ENCODE data around the gene CCR9. TPM values are rescaled to one million over a fixed set of nuclear protein-coding genes. Genes with fewer than 3 reads are reported as not detected.

The CCR9 gene, protein sequence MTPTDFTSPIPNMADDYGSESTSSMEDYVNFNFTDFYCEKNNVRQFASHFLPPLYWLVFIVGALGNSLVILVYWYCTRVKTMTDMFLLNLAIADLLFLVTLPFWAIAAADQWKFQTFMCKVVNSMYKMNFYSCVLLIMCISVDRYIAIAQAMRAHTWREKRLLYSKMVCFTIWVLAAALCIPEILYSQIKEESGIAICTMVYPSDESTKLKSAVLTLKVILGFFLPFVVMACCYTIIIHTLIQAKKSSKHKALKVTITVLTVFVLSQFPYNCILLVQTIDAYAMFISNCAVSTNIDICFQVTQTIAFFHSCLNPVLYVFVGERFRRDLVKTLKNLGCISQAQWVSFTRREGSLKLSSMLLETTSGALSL
- not detected for total RNA-seq (ENCODE audit: unreplicated experiment)
- long read RNA-seq: 0 reads

DNA sequence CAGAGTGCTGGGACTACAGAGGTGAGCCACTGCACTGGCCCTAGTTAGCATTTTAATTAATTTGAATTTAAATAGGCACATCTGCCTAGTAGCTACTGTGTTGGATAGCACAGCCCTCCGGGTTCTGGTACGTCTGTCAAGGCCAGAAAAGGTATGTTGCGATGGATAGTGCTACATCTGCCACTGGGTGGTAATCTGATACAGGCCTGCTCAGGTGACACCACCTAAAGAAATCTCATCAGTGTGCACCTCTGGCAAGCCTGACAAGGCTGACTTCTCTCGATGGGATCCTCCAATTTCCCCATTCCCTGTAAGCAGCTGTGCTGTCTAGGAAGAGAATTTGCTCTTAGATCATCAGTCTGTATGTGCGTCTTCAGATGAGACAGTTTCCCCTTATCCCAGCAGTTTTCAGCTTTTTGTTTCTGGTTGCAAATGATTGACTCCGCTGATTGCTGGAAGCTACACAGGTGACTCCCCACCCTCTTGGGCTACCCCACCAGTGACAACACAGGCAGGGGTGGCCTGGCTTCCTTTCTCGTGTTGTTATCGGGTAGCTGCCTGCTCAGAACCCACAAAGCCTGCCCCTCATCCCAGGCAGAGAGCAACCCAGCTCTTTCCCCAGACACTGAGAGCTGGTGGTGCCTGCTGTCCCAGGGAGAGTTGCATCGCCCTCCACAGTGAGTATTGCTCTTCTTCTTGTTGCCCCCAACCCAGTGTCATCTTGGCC lies at the start of gene CCR9:
Gene CCR9, plus strand, starts transcription at position 565 of the 727 bp plus-strand sequence. CDS start 8,391 bp downstream, outside the sequence.
- H3K4me3 Mint-ChIP-seq (ENCODE audit: unreplicated experiment): no peak within 1 kb of the TSS
- H3K36me3 Mint-ChIP-seq (ENCODE audit: low read depth, unreplicated experiment): no peaks in the 10 kb centered on the region
- no peaks in the 10 kb centered on the region for H3K27me3 Mint-ChIP-seq (ENCODE audit: unreplicated experiment)
- H3K9me3 Mint-ChIP-seq (ENCODE audit: unreplicated experiment): no peaks in the 10 kb centered on the region
- DNase-seq (ENCODE audit: low spot score): no peak
- no peak for TF ChIP-seq CTCF (IDR thresholded peaks at IDR 0.05; ENCODE audit: unreplicated experiment)
- no peak within 1 kb of the TSS for H3K27ac Mint-ChIP-seq (ENCODE audit: unreplicated experiment)
- H3K4me1 Mint-ChIP-seq (ENCODE audit: unreplicated experiment): peaks cover 2% of the 10 kb centered on the region

DNA sequence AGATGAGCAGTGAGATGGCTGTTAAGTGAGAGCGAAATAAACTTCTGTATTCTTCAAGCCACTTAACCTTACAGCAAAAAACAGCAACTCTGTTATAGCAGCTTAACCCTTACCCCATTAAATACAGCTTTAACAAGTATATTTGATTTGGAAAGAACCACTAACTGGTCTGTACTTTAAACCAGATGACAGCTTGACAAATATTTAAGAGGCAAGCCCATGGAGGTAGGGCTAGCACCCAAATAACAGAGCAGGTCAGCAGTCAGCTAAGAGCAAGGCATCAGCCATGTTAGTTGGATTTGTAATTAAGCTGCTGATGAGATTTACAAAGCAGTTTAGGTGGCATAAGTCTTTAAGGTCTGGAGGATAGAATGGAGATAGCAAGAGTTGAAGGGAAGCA lies 47.9 kb upstream of the CCR9 start:
- H3K27ac Mint-ChIP-seq (ENCODE audit: unreplicated experiment): no peak overlapping the region
- TF ChIP-seq CTCF (IDR thresholded peaks at IDR 0.05; ENCODE audit: unreplicated experiment): no peak
- no peaks in the 10 kb centered on the region for H3K36me3 Mint-ChIP-seq (ENCODE audit: low read depth, unreplicated experiment)
- no peaks in the 10 kb centered on the region for H3K27me3 Mint-ChIP-seq (ENCODE audit: unreplicated experiment)
- H3K4me3 Mint-ChIP-seq (ENCODE audit: unreplicated experiment): no peak overlapping the region
- DNase-seq (ENCODE audit: low spot score): no peak
- peaks cover 2% of the 10 kb centered on the region for H3K4me1 Mint-ChIP-seq (ENCODE audit: unreplicated experiment)
- no peaks in the 10 kb centered on the region for H3K9me3 Mint-ChIP-seq (ENCODE audit: unreplicated experiment)

- Mint-ChIP-seq H3K27me3 (ENCODE audit: unreplicated experiment) (peaks cover 2% of the 10 kb centered on the region), H3K4me1 (ENCODE audit: unreplicated experiment) (peaks cover 2% of the 10 kb centered on the region), H3K27ac (ENCODE audit: unreplicated experiment) (peak overlapping the region; percentile 94), H3K4me3 (ENCODE audit: unreplicated experiment) (peak overlapping the region; percentile 94), H3K36me3 (ENCODE audit: low read depth, unreplicated experiment) (no peaks in the 10 kb centered on the region), H3K9me3 (ENCODE audit: unreplicated experiment) (no peaks in the 10 kb centered on the region)
- TF ChIP-seq CTCF (IDR thresholded peaks at IDR 0.05; ENCODE audit: unreplicated experiment): no peak
- DNase-seq (ENCODE audit: low spot score): peak; percentile 21
These were observed 45.0 kb upstream of the CCR9 start for GRCh38 chr3:45841420-45841756.

GRCh38 chr3:45841757-45842491 lies 44.4 kb upstream of the CCR9 start, which contains the start of gene LZTFL1:
Gene LZTFL1 (minus strand): TSS chr3:45842119. CDS start chr3:45841991, 128 bp downstream.
- peak within 1 kb of the TSS; percentile 94 for H3K27ac Mint-ChIP-seq (ENCODE audit: unreplicated experiment)
- peaks cover 4% of the 10 kb centered on the region for H3K27me3 Mint-ChIP-seq (ENCODE audit: unreplicated experiment)
- peak within 1 kb of the TSS; percentile 94 for H3K4me3 Mint-ChIP-seq (ENCODE audit: unreplicated experiment)
- no peaks in the 10 kb centered on the region for H3K9me3 Mint-ChIP-seq (ENCODE audit: unreplicated experiment)
- no peak for TF ChIP-seq CTCF (IDR thresholded peaks at IDR 0.05; ENCODE audit: unreplicated experiment)
- H3K36me3 Mint-ChIP-seq (ENCODE audit: low read depth, unreplicated experiment): no peaks in the 10 kb centered on the region
- H3K4me1 Mint-ChIP-seq (ENCODE audit: unreplicated experiment): peaks cover 2% of the 10 kb centered on the region
- peak; percentile 81 for DNase-seq (ENCODE audit: low spot score)
